Measurements from ENCODE around the gene NOB1. TPM values are rescaled to one million over a fixed set of nuclear protein-coding genes. Genes with fewer than 3 reads are reported as not detected.
A peak's percentile ranks its signal among the peaks of the same experiment; 100 is the strongest.

Gene NOB1
- total and polyA plus RNA-seq, 9 of the 15 experiments (the other 6 are each of a cell fraction or from before 2014, with no cell fraction given) = 42.4 to 148 (median 116) TPM

- TF ChIP-seq BRD4 (IDR thresholded peaks at IDR 0.05) (no peak), ZMIZ1 (IDR thresholded peaks at IDR 0.05; ENCODE audit: low read depth in 2 of 2, low read length in 2 of 2) (0 out of 4 replicates have a peak, but pooled peaks of 1 of the 2 experiments have one; percentile 51), DLX4 (CRISPR knock-in tag; IDR thresholded peaks at IDR 0.05) (no peak), HDAC2 (IDR thresholded peaks at IDR 0.05) (peak; percentile 84), POLR2B (IDR thresholded peaks at IDR 0.05; ENCODE audit: low read depth, partially characterized antibody) (peak; percentile 97), MTA3 (IDR thresholded peaks at IDR 0.05; ENCODE audit: borderline replicate concordance) (peak; percentile 89; the same call in 1 of the 2 replicates), ATF6 (CRISPR knock-in tag; IDR thresholded peaks at IDR 0.05) (0 out of 2 replicates have a peak, but pooled peaks have one; percentile 37), RBBP5 (IDR thresholded peaks at IDR 0.05; ENCODE audit: borderline replicate concordance, insufficient read depth, low read length, poor library complexity, severe bottlenecking) (peak; percentile 93), NRF1 (conservative IDR thresholded peaks at IDR 0.05 in 1 of 2, IDR thresholded peaks at IDR 0.05 in 1 of 2) (peak; percentile 100), ZNF184 (CRISPR knock-in tag; IDR thresholded peaks at IDR 0.05) (no peak), SIN3A (IDR thresholded peaks at IDR 0.05; ENCODE audit: borderline replicate concordance in 2 of 2, control insufficient read depth in 1 of 2, low read depth in 2 of 2, low read length in 2 of 2) (peak; percentile 79 to 85; a peak in 3 of 4 replicates), JUN (IDR thresholded peaks at IDR 0.05; ENCODE audit: borderline replicate concordance, low read depth, low read length) (peak; percentile 72; the same call in 1 of the 2 replicates), JUN (CRISPR knock-in tag; IDR thresholded peaks at IDR 0.05; ENCODE audit: borderline replicate concordance) (0 out of 2 replicates have a peak, but pooled peaks have one; percentile 61), ZNF23 (CRISPR knock-in tag; IDR thresholded peaks at IDR 0.05) (no peak), HIVEP1 (CRISPR knock-in tag; IDR thresholded peaks at IDR 0.05) (no peak), CBFB (CRISPR knock-in tag; IDR thresholded peaks at IDR 0.05) (peak; percentile 88; the same call in 1 of the 2 replicates), KDM4B (IDR thresholded peaks at IDR 0.05; ENCODE audit: borderline replicate concordance in 2 of 2, low read depth in 1 of 2) (no peak; a peak in 1 of 4 replicates), ZKSCAN8 (CRISPR knock-in tag; IDR thresholded peaks at IDR 0.05) (no peak), USF2 (CRISPR knock-in tag; IDR thresholded peaks at IDR 0.05) (no peak), ZNF143 (CRISPR knock-in tag; IDR thresholded peaks at IDR 0.05) (peak; percentile 60; the same call in 1 of the 2 replicates)
These were observed at the start of gene NOB1 (continued) for GRCh38 chr16:69754469-69755310.

All from K562 (cell line).